T1000 (cell line): ENCODE data around the gene RUNDC3A.

Experiments
- DNase-seq: peaks from one replicate; lab custom pipeline; 2025; ENCODE audit warnings: mixed read lengths; lab: John Stamatoyannopoulos, UW

RUNDC3A gene

GRCh38 chr17:44308320-44308818 is at the start of gene RUNDC3A:
Gene RUNDC3A (plus strand): TSS chr17:44308601. CDS start chr17:44308833, 232 bp downstream.
- peak; percentile 45 for DNase-seq

GRCh38 chr17:44258811-44259351 is 49.5 kb upstream of the RUNDC3A start:
- DNase-seq: no peak

GRCh38 chr17:44260296-44260695 is 48.1 kb upstream of the RUNDC3A start:
- DNase-seq: no peak

GRCh38 chr17:44262654-44263225 is 45.7 kb upstream of the RUNDC3A start:
- DNase-seq: no peak

- DNase-seq: no peak
Observed at GRCh38 chr17:44263345-44263902, 45.0 kb upstream of the RUNDC3A start.

- no peak for DNase-seq
Observed at GRCh38 chr17:44266402-44267164, 41.8 kb upstream of the RUNDC3A start.

DNA sequence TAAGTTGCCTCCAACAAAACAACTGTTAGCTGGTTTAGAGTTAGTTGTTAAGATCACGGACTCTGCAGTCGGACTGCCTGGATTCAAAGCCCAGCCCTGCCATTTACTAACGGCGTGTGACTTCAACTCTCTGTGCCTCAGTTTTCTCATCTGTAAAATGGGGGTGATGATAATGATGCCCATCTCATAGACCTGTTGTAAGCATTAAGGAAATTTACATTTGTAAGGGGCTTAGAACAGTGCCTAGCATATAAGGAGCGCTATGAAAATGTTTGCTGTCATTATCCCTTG is 41.3 kb upstream of the RUNDC3A start:
- no peak for DNase-seq

DNA sequence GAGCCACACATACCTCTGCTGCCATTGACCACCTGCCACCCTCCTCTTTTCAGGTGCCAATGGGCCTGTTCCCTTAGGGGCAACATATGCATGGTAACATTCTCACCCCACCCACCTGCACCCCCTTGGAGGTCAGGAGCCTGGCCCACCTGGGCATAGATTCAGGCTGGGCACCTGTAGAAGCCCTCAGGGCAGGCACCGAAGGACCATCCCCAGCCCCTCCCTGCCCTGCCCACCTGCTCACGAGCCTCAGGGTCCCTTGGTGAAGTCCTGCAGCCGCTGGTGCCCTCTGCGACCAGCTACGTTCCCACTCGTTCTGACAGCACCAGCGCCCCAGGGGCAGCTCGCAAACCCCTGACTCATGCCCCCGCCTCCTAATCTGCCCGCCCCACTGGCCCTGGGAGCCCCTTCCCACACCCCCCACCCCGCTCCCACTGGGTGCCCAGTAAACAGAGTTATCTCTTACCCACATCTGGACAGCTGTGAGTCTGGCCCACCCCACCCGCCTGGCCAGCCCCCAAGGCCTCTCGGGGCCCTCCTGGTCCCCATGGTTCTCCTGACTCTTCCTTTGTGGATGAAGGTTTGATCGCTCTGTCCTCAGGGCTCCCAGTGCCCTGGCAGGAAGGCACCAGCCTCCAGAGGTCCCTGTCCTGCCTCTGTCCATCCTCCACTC is 40.4 kb upstream of the RUNDC3A start, which contains the start of gene SLC4A1:
Gene SLC4A1, minus strand, starts transcription at position 318 of the 673 bp plus-strand sequence. CDS start 5,269 bp downstream, outside the sequence.
- DNase-seq: no peak

- DNase-seq: no peak
Observed at GRCh38 chr17:44268709-44269534, 39.5 kb upstream of the RUNDC3A start.

GRCh38 chr17:44269535-44270240 is 38.7 kb upstream of the RUNDC3A start:
- no peak for DNase-seq

DNA sequence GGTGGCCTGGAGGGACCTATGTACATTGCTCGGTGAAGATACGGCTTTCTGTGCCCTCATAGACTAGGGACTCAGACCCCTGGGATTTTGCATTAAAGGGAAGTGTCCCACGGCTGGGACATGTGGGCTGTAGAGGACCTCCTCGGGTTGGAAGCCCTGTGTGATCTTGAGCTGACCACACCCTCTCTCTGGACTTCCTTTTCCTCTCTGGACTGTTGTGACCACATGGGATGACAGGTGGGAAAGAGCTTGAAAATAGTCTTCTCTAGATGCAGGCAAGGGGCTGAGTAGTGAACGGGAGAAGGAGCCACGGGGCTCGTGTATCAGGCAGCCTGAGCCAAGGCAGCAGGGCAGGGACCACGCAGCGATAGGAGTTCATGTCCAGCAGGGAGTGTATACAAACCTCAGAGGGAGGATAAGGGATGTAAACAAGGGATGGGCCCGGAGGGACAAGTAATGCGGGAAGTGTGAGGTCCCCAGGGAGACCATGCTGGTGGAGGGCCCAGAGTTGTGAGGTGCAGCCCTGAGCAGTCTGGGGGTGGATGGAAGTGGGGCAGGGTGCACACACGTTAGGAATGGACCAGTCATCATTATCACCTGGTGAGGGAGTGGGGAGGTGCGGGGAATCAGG is 36.0 kb upstream of the RUNDC3A start:
- DNase-seq: no peak

DNA sequence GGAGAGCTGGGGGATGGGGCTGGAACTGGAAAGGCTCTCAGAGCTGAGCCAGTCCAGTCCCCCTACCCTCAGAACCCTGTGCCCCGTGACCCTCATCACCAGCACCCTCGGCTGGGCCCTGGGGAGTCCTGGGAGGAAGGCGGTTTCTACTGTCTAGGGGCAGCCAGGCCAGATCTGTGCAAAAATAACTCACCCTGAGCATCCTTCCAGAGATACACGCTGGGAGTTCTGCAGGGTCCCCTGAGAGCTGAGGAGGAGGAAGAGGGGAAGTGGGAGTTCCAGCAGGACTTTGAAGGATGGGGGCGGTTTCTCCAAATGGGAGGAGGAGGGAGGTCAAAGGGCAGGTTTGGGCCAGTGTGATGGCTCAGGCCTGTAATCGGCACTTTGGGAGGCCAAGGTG is 35.4 kb upstream of the RUNDC3A start:
- DNase-seq: no peak

- DNase-seq: no peak
Observed at GRCh38 chr17:44273607-44274006, 34.8 kb upstream of the RUNDC3A start.

- DNase-seq: no peak
Observed at GRCh38 chr17:44277976-44278375, 30.4 kb upstream of the RUNDC3A start.

DNA sequence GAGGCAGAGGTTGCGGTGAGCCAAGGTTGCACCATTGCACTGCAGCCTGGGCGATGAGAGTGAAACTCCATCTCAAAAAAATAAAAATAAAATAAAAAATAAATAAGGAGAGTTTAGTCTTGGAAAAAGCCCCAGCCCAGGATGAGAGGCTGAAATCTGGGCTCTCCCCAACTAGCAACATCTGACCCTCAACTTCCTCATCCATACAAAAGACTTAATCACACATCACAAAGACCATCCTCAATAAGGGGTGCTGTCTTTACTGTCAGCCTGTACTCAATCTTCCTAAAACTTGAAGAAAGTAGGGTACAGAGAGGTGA is 29.1 kb upstream of the RUNDC3A start:
- DNase-seq: no peak

- DNase-seq: peak; percentile 23
Observed at GRCh38 chr17:44279666-44280391, 28.6 kb upstream of the RUNDC3A start.

DNA sequence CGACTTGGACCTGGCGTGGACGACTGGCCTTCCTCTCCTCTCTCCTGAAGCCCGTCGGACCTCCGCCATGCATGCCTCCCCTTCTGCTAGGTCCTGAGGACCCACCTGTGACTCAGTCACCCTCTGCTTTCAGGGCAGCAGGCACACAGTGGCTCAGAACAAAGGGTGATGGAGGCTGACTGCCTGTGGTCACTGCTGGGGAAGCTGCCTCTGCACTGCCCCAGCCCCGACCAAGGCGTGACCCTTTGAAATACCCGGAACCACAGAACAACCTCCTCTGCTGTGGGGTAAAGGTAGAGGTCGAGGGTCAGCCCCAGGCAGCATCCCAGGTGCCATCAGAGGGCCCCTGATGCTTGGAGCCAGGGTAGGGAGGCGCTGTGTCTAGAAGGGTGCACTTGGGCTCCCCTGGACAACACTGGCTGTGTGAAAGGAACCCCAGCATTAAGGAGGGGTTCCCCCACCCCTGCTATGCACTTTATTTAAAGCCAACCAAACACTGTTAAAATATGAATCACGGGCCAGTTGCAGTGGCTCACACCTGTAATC is 27.9 kb upstream of the RUNDC3A start:
- DNase-seq: no peak

GRCh38 chr17:44281570-44281969 is 26.8 kb upstream of the RUNDC3A start:
- DNase-seq: no peak

DNA sequence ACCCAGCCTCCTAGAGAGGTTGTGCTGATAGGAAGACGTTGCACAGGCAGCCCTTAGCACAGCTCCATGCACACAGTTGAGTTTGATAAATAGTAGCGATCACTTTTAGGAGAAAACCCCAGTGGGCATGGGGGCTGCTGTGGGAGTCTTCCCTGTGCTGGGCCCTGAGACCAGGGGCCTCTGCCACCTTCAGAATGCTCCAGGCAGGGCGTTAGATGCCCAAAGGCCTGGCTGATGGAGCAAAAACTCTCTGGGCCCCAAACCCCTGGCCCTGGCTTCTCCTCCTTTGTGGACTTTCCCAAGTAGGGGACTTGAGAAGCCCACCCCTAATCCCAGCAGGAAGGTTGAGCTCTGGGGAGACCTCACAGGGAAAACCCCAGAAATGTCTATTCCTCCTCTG is 26.1 kb upstream of the RUNDC3A start:
- no peak for DNase-seq
